ENCODE measurements around the gene CAPN1. TPM values are rescaled to one million over a fixed set of nuclear protein-coding genes. Genes with fewer than 3 reads are reported as not detected.

Gene CAPN1
- total RNA-seq (115 and 133 TPM in 2 replicates), polyA plus RNA-seq (178 and 202 TPM in 2 replicates)

- H3K4me3 ChIP-seq = peak within 1 kb of the TSS; percentile 95
- peak within 1 kb of the TSS; percentile 97 for H2AFZ ChIP-seq
- peak within 1 kb of the TSS; percentile 97 for H3K4me2 ChIP-seq
- H3K9me2 ChIP-seq (replicated peaks; ENCODE audit: insufficient read depth) = no peaks in the 10 kb centered on the region
- peaks cover 15% of the 10 kb centered on the region for H3K4me1 ChIP-seq (ENCODE audit: insufficient read depth)
- H4K20me1 ChIP-seq (ENCODE audit: insufficient read depth, poor library complexity, severe bottlenecking) = peaks cover 10% of the 10 kb centered on the region
- 3% methylated on average over 14 of the region's 43 CpGs for WGBS (ENCODE audit: low lambda C conversion rate, missing lambda C conversion rate)
- TF ChIP-seq EZH2 (IDR thresholded peaks at IDR 0.05; ENCODE audit: borderline replicate concordance) (no peak), EZH2phosphoT487 (IDR thresholded peaks at IDR 0.05; ENCODE audit: low read depth, severe bottlenecking, unreplicated experiment) (no peak), CTCF (IDR thresholded peaks at IDR 0.05; ENCODE audit: poor library complexity) (no peak)
- peak; percentile 89 for DNase-seq (ENCODE audit: low spot score)
- H3K36me3 ChIP-seq (replicated peaks; ENCODE audit: insufficient read depth, low read depth) = no peaks in the 10 kb centered on the region
- peak within 1 kb of the TSS; percentile 98 for H3K27ac ChIP-seq
- no peaks in the 10 kb centered on the region for H3K9me3 ChIP-seq (ENCODE audit: low read depth)
- H3K79me2 ChIP-seq = peaks cover 41% of the 10 kb centered on the region
- H3K27me3 ChIP-seq = no peaks in the 10 kb centered on the region
Observed at GRCh38 chr11:65181569-65182257, at the start of gene CAPN1. CAPN1 (plus strand) TSS chr11:65181928; CDS start chr11:65182702, 774 bp downstream.

- Histone ChIP-seq H3K27ac (no peak overlapping the region), H3K9me2 (replicated peaks; ENCODE audit: insufficient read depth) (no peaks in the 10 kb centered on the region), H3K4me3 (no peak overlapping the region), H3K79me2 (peaks cover 30% of the 10 kb centered on the region), H4K20me1 (ENCODE audit: insufficient read depth, poor library complexity, severe bottlenecking) (peaks cover 4% of the 10 kb centered on the region), H3K36me3 (replicated peaks; ENCODE audit: insufficient read depth, low read depth) (no peaks in the 10 kb centered on the region), H3K4me1 (ENCODE audit: insufficient read depth) (peaks cover 17% of the 10 kb centered on the region), H2AFZ (no peak overlapping the region), H3K4me2 (peak overlapping the region; percentile 95), H3K9me3 (ENCODE audit: low read depth) (no peaks in the 10 kb centered on the region), H3K27me3 (no peaks in the 10 kb centered on the region)
- WGBS (ENCODE audit: low lambda C conversion rate, missing lambda C conversion rate) = 89% methylated on average over 10 of the region's 10 CpGs
- no peak for TF ChIP-seq EZH2phosphoT487 (IDR thresholded peaks at IDR 0.05; ENCODE audit: low read depth, severe bottlenecking, unreplicated experiment)
- TF ChIP-seq CTCF (IDR thresholded peaks at IDR 0.05; ENCODE audit: poor library complexity) = no peak
- no peak for TF ChIP-seq EZH2 (IDR thresholded peaks at IDR 0.05; ENCODE audit: borderline replicate concordance)
- no peak for DNase-seq (ENCODE audit: low spot score)
Observed at GRCh38 chr11:65132238-65132987, 49.3 kb upstream of the CAPN1 start.

- no peak overlapping the region for H2AFZ ChIP-seq
- DNase-seq (ENCODE audit: low spot score) = peak; percentile 85
- H3K9me3 ChIP-seq (ENCODE audit: low read depth) = no peaks in the 10 kb centered on the region
- no peaks in the 10 kb centered on the region for H3K9me2 ChIP-seq (replicated peaks; ENCODE audit: insufficient read depth)
- peak overlapping the region; percentile 98 for H3K27ac ChIP-seq
- no peaks in the 10 kb centered on the region for H3K27me3 ChIP-seq
- H3K79me2 ChIP-seq = peaks cover 30% of the 10 kb centered on the region
- TF ChIP-seq CTCF (IDR thresholded peaks at IDR 0.05; ENCODE audit: poor library complexity) (no peak), EZH2phosphoT487 (IDR thresholded peaks at IDR 0.05; ENCODE audit: low read depth, severe bottlenecking, unreplicated experiment) (no peak), EZH2 (IDR thresholded peaks at IDR 0.05; ENCODE audit: borderline replicate concordance) (no peak)
- H3K4me3 ChIP-seq = peak overlapping the region; percentile 29
- no peaks in the 10 kb centered on the region for H3K36me3 ChIP-seq (replicated peaks; ENCODE audit: insufficient read depth, low read depth)
- H3K4me2 ChIP-seq = peak overlapping the region; percentile 95
- H3K4me1 ChIP-seq (ENCODE audit: insufficient read depth) = peaks cover 17% of the 10 kb centered on the region
- H4K20me1 ChIP-seq (ENCODE audit: insufficient read depth, poor library complexity, severe bottlenecking) = peaks cover 4% of the 10 kb centered on the region
- 53% methylated on average over 18 of the region's 18 CpGs for WGBS (ENCODE audit: low lambda C conversion rate, missing lambda C conversion rate)
Observed at GRCh38 chr11:65132988-65133700, 48.6 kb upstream of the CAPN1 start.
